Bronchial epithelial cell (primary cell): ENCODE results near the gene CEACAM21. TPM values are rescaled to one million over a fixed set of nuclear protein-coding genes. Genes with fewer than 3 reads are reported as not detected.

ENCODE experiments used
- DNase-seq: peaks from one replicate; pipeline ENCODE4 v3.0.0-alpha.2; 2010; ENCODE audit warnings: low read depth
- FAIRE-seq: peaks from 2 replicates; lab custom pipeline; 2011; peaks lifted over from hg19 to GRCh38; lab: Jason Lieb, UNC
- H3K27me3 ChIP-seq: 2 replicates; pipeline ENCODE4 v1.5.1; 2011; ENCODE audit warnings: low read length; ENCODE audit not compliant: control insufficient read depth, insufficient read depth
- H3K36me3 ChIP-seq: 2 replicates; pipeline ENCODE4 v1.5.1; 2011; ENCODE audit warnings: low read length; ENCODE audit not compliant: control insufficient read depth, insufficient read depth
- H3K4me3 ChIP-seq: 2 replicates; pipeline ENCODE4 v1.5.1; 2011; ENCODE audit warnings: mild to moderate bottlenecking, low read depth, low read length, control low read depth
- total RNA-seq: library from RNA; depleted of rRNA; stranded (reverse); fragments of >200 nt; gene quantifications from 2 replicates; pipeline ENCODE4 v1.2.1, GENCODE V29; 2014
- TF ChIP-seq, protein P1 (sequence below): IDR thresholded peaks from 2 replicates; pipeline ENCODE4 v1.5.1; 2011; ENCODE audit warnings: mild to moderate bottlenecking, moderate library complexity, low read length, control low read depth, inconsistent platforms; ENCODE audit not compliant: insufficient read depth, severe bottlenecking

Gene CEACAM21
- total RNA-seq, 1 donor from 2014 or later, result not detected

GRCh38 chr19:41606215-41606837 lies 30.4 kb downstream of the CEACAM21 start:
- FAIRE-seq (peak; percentile 64), DNase-seq (no peak)
- TF ChIP-seq, protein P1, sequence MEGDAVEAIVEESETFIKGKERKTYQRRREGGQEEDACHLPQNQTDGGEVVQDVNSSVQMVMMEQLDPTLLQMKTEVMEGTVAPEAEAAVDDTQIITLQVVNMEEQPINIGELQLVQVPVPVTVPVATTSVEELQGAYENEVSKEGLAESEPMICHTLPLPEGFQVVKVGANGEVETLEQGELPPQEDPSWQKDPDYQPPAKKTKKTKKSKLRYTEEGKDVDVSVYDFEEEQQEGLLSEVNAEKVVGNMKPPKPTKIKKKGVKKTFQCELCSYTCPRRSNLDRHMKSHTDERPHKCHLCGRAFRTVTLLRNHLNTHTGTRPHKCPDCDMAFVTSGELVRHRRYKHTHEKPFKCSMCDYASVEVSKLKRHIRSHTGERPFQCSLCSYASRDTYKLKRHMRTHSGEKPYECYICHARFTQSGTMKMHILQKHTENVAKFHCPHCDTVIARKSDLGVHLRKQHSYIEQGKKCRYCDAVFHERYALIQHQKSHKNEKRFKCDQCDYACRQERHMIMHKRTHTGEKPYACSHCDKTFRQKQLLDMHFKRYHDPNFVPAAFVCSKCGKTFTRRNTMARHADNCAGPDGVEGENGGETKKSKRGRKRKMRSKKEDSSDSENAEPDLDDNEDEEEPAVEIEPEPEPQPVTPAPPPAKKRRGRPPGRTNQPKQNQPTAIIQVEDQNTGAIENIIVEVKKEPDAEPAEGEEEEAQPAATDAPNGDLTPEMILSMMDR, result no peak
- Histone ChIP-seq H3K4me3 (no peak overlapping the region), H3K36me3 (no peaks in the 10 kb centered on the region), H3K27me3 (no peaks in the 10 kb centered on the region)

- Histone ChIP-seq H3K27me3 (no peaks in the 10 kb centered on the region), H3K4me3 (no peak overlapping the region), H3K36me3 (no peaks in the 10 kb centered on the region)
- TF ChIP-seq, protein P1, result no peak
- DNase-seq, result no peak
- no peak for FAIRE-seq
Observed at GRCh38 chr19:41607668-41608067, 31.7 kb downstream of the CEACAM21 start.

DNA sequence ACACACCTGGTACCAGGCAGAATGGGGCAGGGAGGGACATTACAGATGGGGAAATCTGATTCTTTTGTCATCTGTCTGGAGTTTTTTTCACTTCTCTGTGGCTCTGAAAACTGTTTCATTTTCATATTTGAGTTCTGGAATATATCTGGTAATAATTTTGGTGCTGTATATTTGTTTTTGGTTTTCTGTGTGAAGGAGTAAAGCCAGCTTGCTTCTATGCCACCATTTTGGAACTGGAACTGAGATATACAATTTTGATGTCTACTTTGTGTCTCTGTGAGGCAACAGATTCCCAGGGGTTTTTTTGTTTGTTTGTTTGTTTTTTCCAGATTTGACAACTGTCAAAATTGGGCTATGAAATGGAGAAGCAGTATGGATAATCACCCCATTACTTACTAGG lies 34.8 kb downstream of the CEACAM21 start:
- Histone ChIP-seq H3K36me3 (no peaks in the 10 kb centered on the region), H3K4me3 (no peak overlapping the region), H3K27me3 (no peaks in the 10 kb centered on the region)
- TF ChIP-seq, protein P1, result no peak
- FAIRE-seq (no peak), DNase-seq (no peak)

DNA sequence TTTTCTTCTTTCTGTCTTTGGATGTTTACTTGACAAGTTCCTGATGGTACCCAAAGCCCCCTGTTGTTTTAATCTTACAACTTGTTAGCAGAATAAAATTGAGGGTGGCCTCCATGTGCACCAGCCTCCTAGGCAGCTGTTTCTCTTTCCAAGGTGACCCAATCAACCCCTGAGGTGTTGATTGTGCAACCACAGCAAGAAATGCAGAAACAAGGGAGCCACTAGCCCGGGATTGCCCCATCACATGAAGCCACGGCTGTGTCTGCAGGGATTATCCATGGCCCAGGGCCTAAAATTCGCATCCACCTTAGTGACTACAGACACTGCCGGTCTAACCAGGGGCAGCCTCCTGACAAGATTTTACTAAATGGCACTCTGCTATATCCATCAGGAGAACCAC lies 36.5 kb downstream of the CEACAM21 start:
- DNase-seq (no peak), FAIRE-seq (no peak)
- no peak overlapping the region for H3K4me3 ChIP-seq
- TF ChIP-seq, protein P1, result no peak
- H3K36me3 ChIP-seq, result no peaks in the 10 kb centered on the region
- H3K27me3 ChIP-seq, result no peaks in the 10 kb centered on the region

GRCh38 chr19:41615207-41615606 lies 39.2 kb downstream of the CEACAM21 start:
- H3K4me3 ChIP-seq, result no peak overlapping the region
- TF ChIP-seq, protein P1, result no peak
- H3K27me3 ChIP-seq, result no peaks in the 10 kb centered on the region
- peak; percentile 75 for FAIRE-seq
- no peaks in the 10 kb centered on the region for H3K36me3 ChIP-seq
- DNase-seq, result no peak
